Measurements from ENCODE around the gene PTPRCAP.

- no peak for TF ChIP-seq YY1 (IDR thresholded peaks at IDR 0.05; ENCODE audit: insufficient read depth, insufficient read length)
- no peak for TF ChIP-seq ZNF274 (IDR thresholded peaks at IDR 0.05; ENCODE audit: low read depth, low read length)
Observed at GRCh38 chr11:67452141-67452952, 14.9 kb upstream of the PTPRCAP start, which contains the start of gene GPR152.

Data from NT2/D1 (cell line).